Subcutaneous adipose tissue (tissue), 4 donors: ENCODE results near the gene FAM124B. TPM values are rescaled to one million over a fixed set of nuclear protein-coding genes. Genes with fewer than 3 reads are reported as not detected.

Experiments
- CTCF ChIP-seq: fragments of 450-650 bp; IDR thresholded peaks from one replicate; pipeline ENCODE4 v1.5.1; 2016; ENCODE audit warnings: low read depth, mild to moderate bottlenecking, control low read depth, antibody characterized with exemption, moderate library complexity
- total RNA-seq, 4 donors: library from RNA; depleted of rRNA; stranded (reverse); fragments of >200 nt; gene quantifications; one replicate each; pipeline ENCODE4 v1.1.0, GENCODE V29; 2016

Gene FAM124B
- total RNA-seq, 4 donors from 2014 or later = 5.7 to 10.5 (median 5.9) TPM

- no peak for TF ChIP-seq CTCF
These were observed 11.5 kb upstream of the FAM124B start for GRCh38 chr2:224413381-224413780.

GRCh38 chr2:224412141-224413015 is 10.5 kb upstream of the FAM124B start:
- no peak for TF ChIP-seq CTCF

- TF ChIP-seq CTCF = no peak
These were observed 9.1 kb upstream of the FAM124B start for GRCh38 chr2:224410946-224411561.

GRCh38 chr2:224408676-224409075 is 6.8 kb upstream of the FAM124B start:
- TF ChIP-seq CTCF = no peak

GRCh38 chr2:224407241-224407701 is 5.4 kb upstream of the FAM124B start:
- no peak for TF ChIP-seq CTCF

GRCh38 chr2:224405841-224406370 is 4.0 kb upstream of the FAM124B start:
- no peak for TF ChIP-seq CTCF

- no peak for TF ChIP-seq CTCF
These were observed 3.5 kb upstream of the FAM124B start for GRCh38 chr2:224405412-224405811.
